Fibroblast of skin of abdomen (primary cell): ENCODE measurements around the gene NDUFAF3. TPM values are rescaled to one million over a fixed set of nuclear protein-coding genes. Genes with fewer than 3 reads are reported as not detected.

Experiments used
- DNase-seq: peaks from one replicate; pipeline ENCODE4 v3.0.0-alpha.2; 2013
- polyA plus RNA-seq, 2 experiments: library from polyadenylated mRNA; unstranded; fragments of 120-200 nt; gene quantifications; one replicate each; pipeline ENCODE4 v1.2.1, GENCODE V29; 2013; ENCODE audit not compliant: insufficient read length in 2 of 2

Gene NDUFAF3, protein sequence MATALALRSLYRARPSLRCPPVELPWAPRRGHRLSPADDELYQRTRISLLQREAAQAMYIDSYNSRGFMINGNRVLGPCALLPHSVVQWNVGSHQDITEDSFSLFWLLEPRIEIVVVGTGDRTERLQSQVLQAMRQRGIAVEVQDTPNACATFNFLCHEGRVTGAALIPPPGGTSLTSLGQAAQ
- polyA plus RNA-seq (2013, experiment 1 of 2; ENCODE audit: insufficient read length) = 82.5 TPM
- 85.3 TPM for polyA plus RNA-seq (2013, experiment 2 of 2; ENCODE audit: insufficient read length)

DNA sequence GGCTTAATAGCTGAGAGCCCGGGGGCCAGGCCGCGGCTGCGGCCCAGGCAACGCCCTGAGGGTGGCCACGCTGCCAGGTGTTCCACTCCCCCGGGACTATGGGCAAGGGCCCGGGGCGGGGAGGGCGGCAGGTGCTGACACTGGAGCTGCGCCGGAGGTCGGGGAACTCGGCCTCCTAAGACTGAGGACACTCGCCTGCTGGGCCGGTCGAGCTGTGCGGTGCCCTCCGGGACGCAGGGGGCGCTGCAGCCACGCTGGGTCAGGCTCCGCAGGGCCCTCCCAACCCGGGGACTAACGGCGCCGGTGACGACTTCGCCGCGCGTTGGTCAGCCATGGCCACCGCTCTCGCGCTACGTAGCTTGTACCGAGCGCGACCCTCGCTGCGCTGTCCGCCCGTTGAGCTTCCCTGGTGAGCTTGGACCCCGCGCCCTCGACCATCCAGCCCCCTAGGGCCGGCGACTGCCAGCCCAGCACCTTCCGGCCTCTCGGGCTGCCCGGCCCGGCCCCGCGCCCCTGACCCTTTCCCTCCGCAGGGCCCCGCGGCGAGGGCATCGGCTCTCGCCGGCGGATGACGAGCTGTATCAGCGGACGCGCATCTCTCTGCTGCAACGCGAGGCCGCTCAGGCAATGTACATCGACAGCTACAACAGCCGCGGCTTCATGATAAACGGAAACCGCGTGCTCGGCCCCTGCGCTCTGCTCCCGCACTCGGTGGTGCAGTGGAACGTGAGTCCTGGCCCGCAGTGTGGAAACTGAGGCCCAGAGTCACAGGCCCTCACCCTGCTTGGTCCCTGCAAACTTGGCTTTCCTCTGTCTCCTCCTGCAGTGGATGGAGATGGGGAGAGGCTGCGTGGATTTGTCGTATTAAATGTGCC, at the start of gene NDUFAF3:
NDUFAF3 (plus strand) TSS at position 309 of the 875 bp plus-strand sequence; CDS start at position 333, 24 bp downstream.
- DNase-seq = peak; percentile 91

DNA sequence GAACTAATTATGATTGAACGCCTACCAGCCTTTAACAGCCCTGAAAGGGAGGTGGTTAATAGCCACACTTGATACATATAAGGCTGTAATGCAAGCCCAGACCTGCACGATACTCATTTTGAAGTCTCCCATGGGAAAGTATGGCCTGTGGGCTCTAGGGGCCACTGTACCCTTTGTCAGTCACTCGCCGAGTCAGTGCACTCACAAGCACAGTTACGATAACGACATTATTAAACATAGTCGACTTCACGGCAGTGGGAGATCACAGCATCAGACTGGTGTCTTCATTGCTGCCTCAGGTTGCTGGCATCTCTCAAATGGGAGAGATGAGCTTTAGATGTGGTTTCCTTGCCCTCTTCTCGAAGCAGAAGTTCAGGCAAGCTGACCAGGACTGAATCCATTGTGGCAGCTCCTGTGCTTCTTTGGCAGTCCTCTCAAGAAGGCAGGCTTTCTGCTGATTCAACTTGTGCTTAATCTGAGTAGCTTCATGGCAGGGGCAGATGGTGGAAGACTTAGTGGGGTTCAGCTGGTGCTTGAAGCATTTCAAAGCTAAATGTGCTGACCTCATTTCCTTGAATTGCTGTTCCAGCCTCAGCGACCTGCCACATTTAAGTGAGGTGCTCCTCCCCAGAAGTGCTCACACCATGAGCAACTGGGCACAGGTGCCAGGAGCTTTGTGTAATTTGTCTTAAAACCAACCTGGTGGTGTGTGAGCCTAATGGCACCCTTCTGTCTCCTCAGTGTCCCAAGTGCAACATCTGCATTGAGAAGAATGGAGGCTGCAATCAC, 47.7 kb upstream of the NDUFAF3 start:
- DNase-seq = no peak

DNA sequence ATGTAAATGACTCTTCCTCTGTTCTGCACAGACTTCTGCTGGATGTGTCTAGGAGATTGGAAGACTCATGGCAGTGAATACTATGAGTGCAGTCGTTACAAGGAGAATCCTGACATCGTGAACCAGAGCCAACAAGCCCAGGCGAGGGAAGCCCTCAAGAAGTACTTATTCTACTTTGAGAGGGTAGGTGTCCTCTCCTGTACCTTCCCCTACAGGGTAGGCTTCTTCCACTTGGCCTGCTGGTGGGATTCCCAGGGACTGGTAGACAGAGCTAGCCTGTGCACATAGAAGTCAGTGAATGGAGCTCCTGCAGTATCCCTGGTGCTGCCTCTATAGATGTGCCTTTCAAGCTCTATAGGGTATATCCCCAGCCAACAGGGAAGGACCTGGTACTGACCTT, 42.5 kb upstream of the NDUFAF3 start:
- DNase-seq = no peak

DNA sequence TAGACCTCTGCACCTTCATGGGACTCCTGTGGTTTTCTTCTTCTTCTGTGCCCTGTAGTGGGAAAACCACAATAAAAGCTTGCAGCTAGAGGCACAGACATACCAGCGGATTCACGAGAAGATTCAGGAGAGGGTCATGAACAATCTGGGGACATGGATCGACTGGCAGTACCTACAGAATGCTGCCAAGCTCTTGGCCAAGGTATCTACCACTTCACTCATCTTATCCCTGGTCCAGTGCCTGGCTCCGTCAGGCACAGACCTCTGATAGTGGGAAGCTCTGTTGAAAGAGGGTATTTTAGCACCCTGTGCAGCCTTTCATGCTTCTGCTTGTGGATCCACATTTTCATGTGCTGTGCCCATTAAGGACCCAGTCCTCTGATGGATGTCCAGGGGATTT, 41.6 kb upstream of the NDUFAF3 start:
- DNase-seq = no peak

DNA sequence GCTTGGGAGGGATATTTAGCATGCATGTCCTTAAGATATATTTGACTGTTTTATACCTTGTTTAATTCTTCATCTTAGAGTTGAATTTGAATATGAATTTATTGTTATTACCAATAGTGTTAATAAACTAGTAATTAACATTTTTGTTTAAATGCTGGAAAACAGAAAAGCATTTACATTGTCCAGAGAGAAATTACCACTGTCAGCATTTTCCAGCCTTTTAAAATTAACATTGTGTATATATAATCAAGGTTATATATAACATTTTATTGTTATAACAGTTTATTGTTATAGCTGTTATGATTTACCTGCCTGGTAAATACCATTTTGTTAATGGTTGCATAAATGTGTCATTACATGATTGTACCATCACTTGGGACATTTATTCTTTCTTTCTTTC, 39.9 kb upstream of the NDUFAF3 start:
- DNase-seq = no peak

DNA sequence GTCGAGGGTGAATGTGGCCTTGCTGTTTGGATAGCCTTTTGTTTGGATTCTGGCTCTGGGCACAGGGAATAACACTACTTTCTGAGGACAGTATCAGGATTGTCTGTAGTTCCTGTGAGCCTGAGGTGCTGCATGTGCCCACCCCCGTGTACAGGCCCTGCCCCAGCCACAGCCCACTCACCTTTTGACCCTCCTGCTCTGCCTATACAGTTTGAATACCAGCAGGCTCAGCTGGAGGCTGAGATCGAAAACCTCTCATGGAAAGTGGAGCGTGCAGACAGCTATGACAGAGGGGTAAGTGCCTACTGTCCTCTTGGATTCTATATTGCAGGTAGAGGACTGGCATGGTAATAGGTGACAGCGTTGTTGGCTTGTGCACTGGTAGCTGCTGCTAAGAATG, 39.2 kb upstream of the NDUFAF3 start:
- no peak for DNase-seq

DNA sequence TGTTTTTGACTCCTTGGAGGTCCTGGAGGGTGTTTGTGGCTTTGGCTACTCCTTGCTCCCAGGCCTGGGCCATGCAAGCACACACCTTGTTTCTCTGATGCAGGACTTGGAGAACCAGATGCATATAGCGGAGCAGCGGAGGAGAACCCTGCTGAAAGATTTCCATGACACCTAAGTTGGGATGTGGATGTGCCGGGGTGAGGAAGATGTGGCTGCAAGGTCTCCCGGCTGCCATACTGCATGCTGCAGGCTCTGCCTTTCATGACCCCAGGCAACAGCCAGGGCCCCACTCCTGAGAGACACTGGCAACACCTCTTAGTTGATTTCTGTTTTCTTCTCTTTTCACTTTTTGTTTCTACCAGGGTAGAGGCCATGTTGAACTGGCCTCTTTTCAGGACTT, 38.8 kb upstream of the NDUFAF3 start:
- DNase-seq = no peak

DNA sequence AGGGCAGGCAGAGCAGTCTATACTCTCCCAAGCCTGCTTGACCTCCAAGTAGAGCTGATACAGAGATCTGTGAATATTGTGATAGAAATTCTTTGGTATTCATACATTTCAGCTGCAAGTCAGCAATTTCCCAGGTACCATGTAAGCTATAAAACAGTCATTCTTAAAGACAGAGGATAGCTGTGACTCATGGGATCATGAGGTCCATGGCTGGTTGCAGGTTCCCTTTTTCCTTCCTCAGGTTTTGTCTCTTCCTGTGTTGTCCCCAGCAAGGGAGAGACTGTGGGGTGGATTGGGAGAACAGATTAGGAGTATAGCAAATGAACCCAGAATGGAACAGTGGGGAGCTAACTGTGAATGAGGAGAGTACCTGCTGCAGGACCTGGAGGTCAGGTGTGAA, 37.3 kb upstream of the NDUFAF3 start:
- DNase-seq = no peak

DNA sequence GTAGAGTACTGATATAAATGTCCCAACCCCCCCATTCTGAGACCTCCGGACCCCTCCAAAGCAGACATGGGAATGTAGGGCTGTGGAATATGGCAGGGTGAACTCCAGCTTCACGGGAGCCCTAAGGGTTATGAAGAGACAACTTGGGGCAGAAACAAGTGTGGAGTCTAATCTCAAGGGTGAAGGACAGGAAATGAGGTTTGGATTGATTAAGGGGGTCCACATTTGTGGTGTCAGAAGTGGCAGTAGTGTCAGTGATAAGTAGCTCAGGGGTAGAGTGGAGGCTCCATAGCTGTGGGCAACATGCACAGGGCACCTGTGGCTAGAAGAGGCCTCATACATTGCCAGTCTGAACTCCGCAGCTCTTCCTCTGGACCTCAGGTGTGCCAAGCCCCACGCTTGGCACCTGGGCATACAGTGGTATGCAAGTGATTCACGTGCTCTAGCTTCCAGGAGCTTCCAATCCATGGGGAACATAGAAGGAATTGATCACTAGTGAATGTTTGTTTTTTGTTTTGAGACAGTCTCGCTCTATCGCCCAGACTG, 36.0 kb upstream of the NDUFAF3 start:
- DNase-seq = no peak

DNA sequence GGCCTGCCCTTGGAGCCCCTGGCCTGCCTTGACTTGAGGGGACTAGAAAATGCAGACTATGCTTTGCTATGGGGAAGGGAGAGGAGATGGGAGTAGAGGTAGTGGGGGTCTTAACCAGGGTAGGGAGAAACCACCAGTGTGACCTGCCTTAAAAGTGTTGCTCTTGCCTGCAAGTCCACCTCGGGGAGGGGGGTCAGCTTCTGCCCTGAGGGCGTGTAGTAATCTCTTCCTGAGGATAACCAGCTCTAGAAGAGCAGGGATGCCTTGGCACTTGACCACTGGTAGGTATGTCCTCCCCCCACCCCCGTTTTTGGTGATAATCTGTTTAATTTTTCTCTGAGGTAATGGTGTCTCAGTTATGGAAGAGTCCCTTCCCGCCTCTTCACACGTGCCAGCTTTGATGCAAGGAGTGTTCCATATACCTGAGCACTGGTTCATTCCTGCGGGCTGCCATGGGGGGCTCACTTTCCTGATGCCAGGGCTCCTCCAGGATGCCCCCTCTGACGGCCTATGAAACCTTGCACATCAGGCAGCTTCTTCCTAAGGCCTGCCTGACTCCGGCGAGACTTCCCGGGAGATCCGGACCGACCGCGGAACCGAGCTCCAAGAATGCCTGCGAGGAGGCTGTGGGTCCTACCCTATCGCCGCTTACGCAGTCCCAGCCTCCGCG, 32.7 kb upstream of the NDUFAF3 start:
- no peak for DNase-seq

DNA sequence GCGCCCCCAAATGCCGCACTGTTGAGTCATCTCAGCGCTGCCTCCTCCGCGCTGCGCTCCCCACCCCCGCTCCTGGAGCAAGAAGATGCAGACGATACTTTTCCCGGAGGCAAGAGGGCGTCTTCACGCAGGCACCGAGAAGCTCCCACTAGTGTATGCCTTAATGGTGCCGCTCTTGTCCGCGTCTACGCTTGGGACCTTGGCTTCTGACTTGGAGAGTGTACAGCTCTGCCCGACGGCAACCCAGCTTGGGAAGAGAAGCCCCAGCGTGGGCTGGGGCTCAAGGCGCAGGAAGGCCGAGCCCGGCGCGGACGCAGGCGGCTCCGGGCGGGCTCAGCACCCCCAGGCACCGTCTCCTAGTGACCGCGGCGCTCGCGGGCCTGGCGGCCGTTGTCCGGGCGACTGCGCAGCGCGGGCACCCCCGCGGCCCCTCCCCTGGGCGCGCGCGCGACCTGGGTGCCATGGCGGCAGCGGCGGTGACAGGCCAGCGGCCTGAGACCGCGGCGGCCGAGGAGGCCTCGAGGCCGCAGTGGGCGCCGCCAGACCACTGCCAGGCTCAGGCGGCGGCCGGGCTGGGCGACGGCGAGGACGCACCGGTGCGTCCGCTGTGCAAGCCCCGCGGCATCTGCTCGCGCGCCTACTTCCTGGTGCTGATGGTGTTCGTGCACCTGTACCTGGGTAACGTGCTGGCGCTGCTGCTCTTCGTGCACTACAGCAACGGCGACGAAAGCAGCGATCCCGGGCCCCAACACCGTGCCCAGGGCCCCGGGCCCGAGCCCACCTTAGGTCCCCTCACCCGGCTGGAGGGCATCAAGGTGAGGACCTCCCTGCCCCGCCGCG, 31.9 kb upstream of the NDUFAF3 start, which contains the start of gene P4HTM:
P4HTM (plus strand) TSS at position 446 of the 840 bp plus-strand sequence; CDS start at position 462, 16 bp downstream.
- DNase-seq = peak; percentile 94

DNA sequence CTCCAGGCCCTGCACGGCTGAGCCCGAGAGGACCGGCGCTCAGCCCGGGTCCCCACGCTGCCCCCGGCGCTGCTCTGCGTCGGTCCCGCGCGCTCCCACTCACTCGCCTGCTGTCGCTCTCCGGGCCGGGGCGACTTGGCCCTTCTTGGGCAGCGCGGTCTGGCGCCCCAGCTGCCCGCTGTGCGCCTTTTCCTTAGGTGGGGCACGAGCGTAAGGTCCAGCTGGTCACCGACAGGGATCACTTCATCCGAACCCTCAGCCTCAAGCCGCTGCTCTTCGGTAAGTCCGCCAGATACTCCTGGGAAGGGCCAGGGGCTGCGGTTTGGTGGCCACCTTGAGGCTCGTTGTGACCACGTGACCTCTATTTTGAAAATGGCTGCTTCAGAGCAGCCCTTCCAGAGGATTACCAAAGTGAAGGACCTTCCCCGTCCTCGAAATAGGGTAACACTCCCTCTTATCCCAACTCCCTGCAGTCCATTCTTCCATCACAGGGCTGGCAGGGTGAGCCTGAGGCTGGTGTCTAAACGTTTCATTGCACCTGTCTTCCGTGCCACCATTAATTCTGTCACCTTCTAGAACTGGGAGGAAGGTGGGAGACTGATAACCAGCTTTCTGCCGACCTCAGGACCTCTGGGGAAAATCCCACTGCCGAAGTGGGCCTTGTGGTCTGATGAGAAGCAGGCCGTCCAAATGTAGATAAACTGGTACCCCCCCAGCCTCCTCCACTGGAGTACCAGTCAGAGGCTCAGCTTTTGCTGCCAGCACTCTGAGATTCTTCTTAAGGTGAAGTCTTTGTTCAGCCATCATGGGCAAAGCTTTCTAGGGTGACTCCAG, 31.1 kb upstream of the NDUFAF3 start:
- no peak for DNase-seq

DNA sequence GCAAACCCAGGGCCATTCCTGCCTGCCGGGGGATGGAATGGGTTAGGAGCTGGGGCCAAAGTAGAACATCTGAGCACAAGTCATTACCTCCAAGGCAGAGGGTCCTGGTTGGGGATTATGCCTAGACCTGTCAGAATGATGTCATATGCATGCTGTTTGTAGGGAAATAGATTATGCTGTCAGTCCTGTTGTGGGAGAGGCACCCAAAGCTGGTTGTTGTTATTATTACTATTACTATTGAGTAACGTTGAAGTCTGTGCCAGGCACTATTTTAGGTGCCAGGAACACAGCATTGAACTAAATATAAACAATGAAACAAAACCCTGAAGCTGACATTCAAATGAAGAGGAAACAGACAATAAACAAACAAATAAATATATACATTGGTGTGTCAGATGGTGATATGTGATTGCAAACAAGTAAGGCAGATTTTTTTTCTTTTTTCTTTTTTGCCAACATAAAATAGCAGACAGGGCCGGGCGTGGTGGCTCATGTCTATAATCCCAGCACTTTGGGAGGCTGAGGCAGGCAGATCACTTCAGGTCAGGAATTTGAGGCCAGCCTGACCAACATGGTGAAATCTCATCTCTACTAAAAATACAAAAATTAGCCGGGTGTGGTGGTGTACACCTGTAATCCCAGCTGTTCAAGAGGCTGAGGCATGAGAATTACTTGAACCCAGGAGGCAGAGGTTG, 29.9 kb upstream of the NDUFAF3 start:
- DNase-seq = no peak

DNA sequence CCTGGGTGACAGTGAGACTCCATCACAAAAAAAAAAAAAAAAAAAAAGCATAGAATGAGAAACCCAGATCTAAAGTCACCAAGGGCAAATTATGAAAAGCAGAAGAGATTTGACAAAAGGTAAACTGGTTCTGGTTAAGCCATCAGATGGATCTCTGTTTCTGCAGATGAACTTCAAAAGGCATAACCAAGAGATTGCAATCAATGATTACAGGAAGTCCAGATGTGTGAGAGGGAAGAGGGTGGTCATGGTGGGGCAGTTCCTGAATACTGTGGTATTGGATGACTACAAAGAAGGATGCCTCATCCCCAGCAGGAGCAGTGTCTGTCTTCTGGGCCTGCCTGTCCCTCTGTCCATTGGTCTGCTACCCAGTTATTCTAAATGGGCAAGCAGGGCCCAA, 28.1 kb upstream of the NDUFAF3 start:
- DNase-seq = no peak

DNA sequence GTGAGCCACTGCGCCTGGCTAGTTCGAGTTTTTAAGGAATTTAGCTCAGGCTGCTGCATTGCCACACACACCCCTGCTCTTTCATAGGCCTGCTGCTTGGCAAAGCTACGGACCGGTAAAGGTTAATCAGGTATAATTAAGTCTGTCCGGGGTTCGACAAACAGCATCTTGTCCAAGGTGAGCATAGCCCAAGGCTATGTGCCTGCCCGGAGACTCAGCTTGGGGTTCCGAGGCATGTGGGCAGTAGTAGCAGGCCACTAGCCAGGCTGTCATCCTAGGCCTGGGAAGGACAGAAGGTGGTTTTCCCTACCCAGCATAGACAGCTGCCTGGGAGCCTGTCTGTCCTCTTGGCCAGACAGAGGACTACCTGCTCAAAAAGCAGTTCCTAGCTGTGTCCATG, 25.3 kb upstream of the NDUFAF3 start:
- DNase-seq = no peak

DNA sequence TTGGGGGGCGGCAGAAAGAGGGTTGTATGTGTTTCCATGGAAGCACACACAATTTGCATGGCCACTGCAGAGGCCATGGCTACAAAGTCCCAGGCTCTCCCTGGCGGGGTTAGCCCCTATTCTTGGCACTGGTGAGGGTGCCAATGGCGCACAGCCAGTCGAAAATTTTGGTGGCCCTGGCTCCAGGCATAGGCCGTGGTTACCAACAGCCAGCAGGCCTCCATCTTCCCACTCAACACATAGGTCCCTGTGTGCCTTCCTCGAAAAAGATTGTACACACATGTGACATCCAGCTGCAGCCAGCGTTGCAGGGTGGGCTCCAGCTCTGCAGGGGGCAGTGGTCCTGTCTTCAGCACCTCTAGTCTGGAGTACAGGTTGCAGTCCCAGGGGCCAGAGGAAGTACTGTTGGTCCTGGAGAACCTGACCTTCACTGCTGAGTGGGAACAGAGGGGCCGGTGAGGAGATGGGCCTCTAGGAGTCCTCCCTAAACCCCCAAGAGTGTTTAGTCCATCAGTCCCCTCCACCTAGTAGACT, 24.8 kb upstream of the NDUFAF3 start:
- DNase-seq = no peak

DNA sequence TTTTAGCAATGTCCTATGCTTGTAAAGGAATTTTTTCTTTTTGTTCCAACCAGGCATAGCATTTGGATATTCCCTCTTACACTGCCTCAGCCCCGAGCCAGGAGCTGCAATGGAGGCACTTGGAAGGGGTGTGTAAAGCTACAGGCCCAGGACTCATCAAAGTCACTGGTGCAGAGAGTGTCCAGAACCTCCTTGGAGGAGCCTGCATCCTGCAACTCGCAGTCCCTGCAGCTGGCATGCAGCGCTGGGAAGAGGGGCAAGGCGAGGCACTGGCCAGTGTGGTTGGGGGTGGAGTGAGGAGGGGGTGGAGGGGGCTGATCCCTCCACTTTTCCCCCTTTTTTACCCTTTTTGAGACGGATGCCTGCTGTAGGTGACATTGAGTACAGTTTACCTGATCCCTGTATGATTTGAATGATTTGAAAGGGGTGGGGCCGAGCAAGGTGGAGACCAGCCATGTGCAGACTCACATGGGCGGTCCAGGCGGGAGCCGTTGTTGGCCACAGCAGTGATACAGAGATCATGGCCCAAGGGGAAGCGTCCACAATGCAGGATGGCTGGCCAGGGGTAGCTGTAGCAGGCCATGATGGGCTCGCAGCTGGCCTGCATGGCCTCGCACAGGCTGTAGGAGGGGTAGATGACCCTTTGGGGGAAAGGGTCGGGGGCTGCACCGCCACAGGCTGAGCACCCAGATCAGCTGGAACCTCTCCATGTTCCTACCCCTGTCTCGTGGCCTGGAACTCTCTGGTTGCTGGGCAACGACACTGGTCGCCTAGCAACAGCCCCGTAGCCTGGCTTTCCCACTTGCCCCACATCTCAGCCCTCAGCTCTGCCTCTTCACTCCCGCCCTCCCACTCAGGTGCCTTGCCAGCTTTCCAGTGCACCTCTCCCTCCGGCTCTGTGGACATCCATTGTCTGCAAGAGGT, 23.9 kb upstream of the NDUFAF3 start:
- no peak for DNase-seq
